Natural killer cell (primary cell): Measurements from ENCODE around the gene TLK1. TPM values are rescaled to one million over a fixed set of nuclear protein-coding genes. Genes with fewer than 3 reads are reported as not detected.

Source experiments
- ATAC-seq, 3 donors: fragments of 150-1000 bp in 2 of 3; fragments of 200-7000 bp in 1 of 3; cut with Tn5 transposase; 1 replicate in 1 of 3; 2 replicates in 2 of 3; pipeline ENCODE4 v1.10.0; 2021; ENCODE audit warnings: mild to moderate bottlenecking in 2 of 3, moderate library complexity in 2 of 3
- DNase-seq, 2 donors: peaks; one replicate each; pipeline versions ENCODE4 v3.0.0 to v3.0.0-alpha.2; 2013 to 2021; ENCODE audit warnings: mixed read lengths in 1 of 2
- H3K27ac ChIP-seq: one replicate; pipeline ENCODE4 v1.5.1; 2013; ENCODE audit warnings: mild to moderate bottlenecking, low read length
- H3K27me3 ChIP-seq: one replicate; pipeline ENCODE4 v1.6.1; 2013; ENCODE audit warnings: low read length; ENCODE audit not compliant: control insufficient read depth, insufficient read depth
- H3K36me3 ChIP-seq: one replicate; pipeline ENCODE4 v1.6.1; 2013; ENCODE audit warnings: low read length; ENCODE audit not compliant: control insufficient read depth, insufficient read depth
- H3K4me1 ChIP-seq: one replicate; pipeline ENCODE4 v1.6.1; 2013; ENCODE audit warnings: low read length; ENCODE audit not compliant: control insufficient read depth, insufficient read depth
- H3K4me3 ChIP-seq: one replicate; pipeline ENCODE4 v1.5.1; 2013; ENCODE audit warnings: low read length
- H3K9me3 ChIP-seq: one replicate; pipeline ENCODE4 v1.6.1; 2013; ENCODE audit warnings: low read length; ENCODE audit not compliant: control insufficient read depth, insufficient read depth
- H3K27ac Mint-ChIP-seq, 2 donors: one replicate each; pipeline ENCODE4 v1.8.0; 2022; ENCODE audit warnings: mild to moderate bottlenecking in 2 of 2, mixed read lengths in 2 of 2, moderate library complexity in 1 of 2
- H3K27me3 Mint-ChIP-seq, 2 donors: one replicate each; pipeline ENCODE4 v1.8.0; 2022; ENCODE audit warnings: low read depth in 2 of 2, mixed read lengths in 2 of 2
- H3K36me3 Mint-ChIP-seq: one replicate; pipeline ENCODE4 v1.8.0; 2022; ENCODE audit warnings: mixed read lengths
- H3K4me1 Mint-ChIP-seq, 2 donors: one replicate each; pipeline ENCODE4 v1.8.0; 2022; ENCODE audit warnings: mixed read lengths in 2 of 2
- H3K4me3 Mint-ChIP-seq: one replicate; pipeline ENCODE4 v1.8.0; 2022; ENCODE audit warnings: mild to moderate bottlenecking, moderate library complexity, mixed read lengths
- H3K9me3 Mint-ChIP-seq, 2 donors: one replicate each; pipeline ENCODE4 v1.8.0; 2022; ENCODE audit warnings: mixed read lengths in 2 of 2
- WGBS: methylation state at CpG from one replicate; pipeline ENCODE4 v1.1.7; 2013; ENCODE audit warnings: missing lambda C conversion rate; ENCODE audit not compliant: insufficient coverage; 5-methylcytosine and 5-hydroxymethylcytosine counted together
- intact Hi-C: fragments of 100-400 bp; cut with micrococcal nuclease; formaldehyde crosslinking; loops from one replicate; pipeline ENCODE4 v1.14.2; 2022
- total RNA-seq, 4 donors: library from RNA; stranded (reverse); fragments of 120-200 nt in 1 of 4; gene quantifications; one replicate each; pipeline versions ENCODE4 v1.2.3 to v1.2.4, GENCODE V29; 2013 to 2022
- TF ChIP-seq, protein P1 (sequence below): fragments of 200-600 bp; IDR thresholded peaks from one replicate; pipeline ENCODE4 v1.8.0; 2022; ENCODE audit warnings: antibody characterized with exemption

TLK1 gene
- total RNA-seq, 3 donors from 2014 or later (not counting 1 experiment from before 2014, with no cell fraction given): 90.9 to 101 (median 91.2) TPM

DNA sequence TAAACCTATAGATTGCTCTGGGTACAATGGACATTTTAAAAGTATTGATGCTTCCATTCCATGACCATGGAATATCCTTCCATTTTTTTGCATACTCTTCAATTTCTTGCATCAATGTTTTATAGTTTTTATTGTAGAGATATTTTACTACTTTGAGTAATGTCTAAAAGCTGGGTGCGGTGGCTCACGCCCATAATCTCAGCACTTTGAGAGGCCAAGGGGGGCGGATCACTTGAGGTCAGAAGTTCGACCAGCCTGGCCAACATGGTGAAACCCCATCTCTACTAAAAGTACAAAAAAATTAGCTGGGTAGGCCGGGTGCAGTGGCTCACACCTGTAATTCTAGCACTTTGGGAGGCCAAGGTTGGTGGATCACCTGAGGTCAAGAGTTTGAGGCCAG is 88.5 kb downstream of the TLK1 start:
- Mint-ChIP-seq H3K36me3 (no peaks in the 10 kb centered on the region), H3K4me1 (peaks cover 9 to 28% of the 10 kb centered on the region in 2 donors), H3K9me3 (no peaks in the 10 kb centered on the region), H3K4me3 (no peak overlapping the region), H3K27me3 (no peaks in the 10 kb centered on the region), H3K27ac (no peak overlapping the region)
- H3K4me1 ChIP-seq: no peaks in the 10 kb centered on the region
- H3K36me3 ChIP-seq: no peaks in the 10 kb centered on the region
- 91% methylated on average over 5 of the region's 5 CpGs for WGBS
- H3K9me3 ChIP-seq: peaks cover 4% of the 10 kb centered on the region
- H3K27me3 ChIP-seq: no peaks in the 10 kb centered on the region
- H3K27ac ChIP-seq: no peak overlapping the region
- H3K4me3 ChIP-seq: no peak overlapping the region
- intact Hi-C loops: no loop called here
- TF ChIP-seq, protein P1, sequence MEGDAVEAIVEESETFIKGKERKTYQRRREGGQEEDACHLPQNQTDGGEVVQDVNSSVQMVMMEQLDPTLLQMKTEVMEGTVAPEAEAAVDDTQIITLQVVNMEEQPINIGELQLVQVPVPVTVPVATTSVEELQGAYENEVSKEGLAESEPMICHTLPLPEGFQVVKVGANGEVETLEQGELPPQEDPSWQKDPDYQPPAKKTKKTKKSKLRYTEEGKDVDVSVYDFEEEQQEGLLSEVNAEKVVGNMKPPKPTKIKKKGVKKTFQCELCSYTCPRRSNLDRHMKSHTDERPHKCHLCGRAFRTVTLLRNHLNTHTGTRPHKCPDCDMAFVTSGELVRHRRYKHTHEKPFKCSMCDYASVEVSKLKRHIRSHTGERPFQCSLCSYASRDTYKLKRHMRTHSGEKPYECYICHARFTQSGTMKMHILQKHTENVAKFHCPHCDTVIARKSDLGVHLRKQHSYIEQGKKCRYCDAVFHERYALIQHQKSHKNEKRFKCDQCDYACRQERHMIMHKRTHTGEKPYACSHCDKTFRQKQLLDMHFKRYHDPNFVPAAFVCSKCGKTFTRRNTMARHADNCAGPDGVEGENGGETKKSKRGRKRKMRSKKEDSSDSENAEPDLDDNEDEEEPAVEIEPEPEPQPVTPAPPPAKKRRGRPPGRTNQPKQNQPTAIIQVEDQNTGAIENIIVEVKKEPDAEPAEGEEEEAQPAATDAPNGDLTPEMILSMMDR: no peak
- DNase-seq: no peak
- ATAC-seq: no peak

DNA sequence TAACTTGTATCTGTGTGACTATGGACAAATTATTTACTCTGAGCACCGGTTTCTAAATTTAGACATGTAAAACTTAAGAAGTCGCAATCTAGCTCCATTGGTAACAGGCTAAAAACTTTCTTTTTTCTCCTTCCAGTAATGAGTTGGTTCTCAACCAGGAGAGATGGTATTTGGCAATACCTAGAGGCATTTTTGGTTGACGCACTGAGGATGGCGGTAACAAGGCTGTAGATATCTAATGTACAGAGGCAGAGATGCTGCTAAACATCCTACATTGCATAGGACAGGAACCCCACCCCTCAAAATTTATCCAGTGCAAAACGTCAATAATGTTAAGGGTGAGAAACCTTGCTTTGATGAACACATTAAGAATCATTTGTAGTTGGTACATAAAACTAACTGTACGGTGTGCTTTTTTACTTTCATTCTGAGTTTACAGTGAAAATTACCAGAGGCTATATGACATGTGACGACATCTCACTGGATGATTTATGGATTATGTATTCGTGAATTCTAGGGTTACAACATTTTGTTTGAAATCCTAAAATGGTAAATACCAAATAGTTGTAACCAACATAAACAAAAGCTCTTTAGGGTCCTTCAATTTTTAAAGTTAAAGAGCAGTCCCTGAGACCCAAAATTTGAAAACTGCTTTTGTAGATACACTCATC is 91.3 kb downstream of the TLK1 start:
- no peak for DNase-seq
- Mint-ChIP-seq H3K9me3 (no peaks in the 10 kb centered on the region), H3K4me1 (peaks cover 9 to 13% of the 10 kb centered on the region in 2 donors), H3K27ac (no peak overlapping the region), H3K4me3 (no peak overlapping the region), H3K27me3 (no peaks in the 10 kb centered on the region), H3K36me3 (no peaks in the 10 kb centered on the region)
- H3K36me3 ChIP-seq: no peaks in the 10 kb centered on the region
- H3K27me3 ChIP-seq: no peaks in the 10 kb centered on the region
- ATAC-seq: no peak
- peaks cover 4% of the 10 kb centered on the region for H3K9me3 ChIP-seq
- TF ChIP-seq, protein P1: no peak
- WGBS: 96% methylated on average over 5 of the region's 8 CpGs
- no peak overlapping the region for H3K27ac ChIP-seq
- intact Hi-C loops: no loop called here
- H3K4me3 ChIP-seq: no peak overlapping the region
- H3K4me1 ChIP-seq: no peaks in the 10 kb centered on the region

DNA sequence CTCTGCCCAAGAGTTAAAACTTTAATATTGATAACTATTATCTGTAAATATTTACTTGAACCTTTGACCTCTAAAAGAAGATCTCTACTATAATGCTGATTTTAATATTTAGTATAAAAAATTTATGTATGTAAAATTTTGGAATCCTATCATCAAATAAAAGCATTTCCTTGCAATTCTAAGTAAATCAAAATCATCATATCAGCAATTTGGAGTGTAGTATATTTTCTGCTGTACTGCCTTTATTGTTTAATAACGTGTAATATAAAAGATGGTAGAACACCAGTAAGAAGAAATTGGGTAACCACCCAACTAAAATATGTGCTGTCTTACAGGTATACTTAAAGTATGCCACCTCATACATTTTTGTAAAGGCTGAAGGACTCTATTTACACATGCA is 94.6 kb downstream of the TLK1 start:
- TF ChIP-seq, protein P1: no peak
- no peaks in the 10 kb centered on the region for H3K36me3 ChIP-seq
- whole genome bisulfite sequencing: no CpG with 5 or more reads among the region's 1 CpG
- H3K27ac ChIP-seq: no peak overlapping the region
- H3K27ac Mint-ChIP-seq: no peak overlapping the region
- intact Hi-C loops: no loop called here
- H3K9me3 Mint-ChIP-seq: no peaks in the 10 kb centered on the region
- H3K27me3 Mint-ChIP-seq: no peaks in the 10 kb centered on the region
- H3K4me1 ChIP-seq: no peaks in the 10 kb centered on the region
- no peaks in the 10 kb centered on the region for H3K27me3 ChIP-seq
- H3K4me3 ChIP-seq: no peak overlapping the region
- no peak overlapping the region for H3K4me3 Mint-ChIP-seq
- peaks cover 4% of the 10 kb centered on the region for H3K9me3 ChIP-seq
- no peaks in the 10 kb centered on the region for H3K36me3 Mint-ChIP-seq
- ATAC-seq: no peak
- no peak for DNase-seq
- peaks cover 0 to 12% of the 10 kb centered on the region in 2 donors for H3K4me1 Mint-ChIP-seq

DNA sequence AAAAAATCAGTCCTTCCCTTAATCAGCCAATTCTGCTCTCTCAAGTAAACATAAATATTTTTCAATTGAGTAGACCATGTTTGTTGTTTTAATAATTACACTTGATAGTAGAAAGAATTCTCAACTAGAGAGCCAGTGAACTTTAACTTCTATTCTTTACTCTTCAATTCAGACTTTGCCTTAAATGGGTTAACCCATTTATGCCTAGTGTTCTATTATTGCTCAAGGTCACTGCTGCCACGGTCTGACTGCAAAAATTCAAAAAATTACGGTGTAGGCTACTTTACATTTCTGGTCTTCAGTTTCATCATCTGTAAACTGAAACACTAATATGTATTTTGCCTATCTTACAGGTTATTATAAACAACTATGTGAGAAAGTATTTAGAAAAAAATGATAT is 103.1 kb downstream of the TLK1 start:
- ATAC-seq (no peak), DNase-seq (no peak)
- Histone ChIP-seq H3K36me3 (peaks cover 34% of the 10 kb centered on the region), H3K9me3 (no peaks in the 10 kb centered on the region), H3K27me3 (no peaks in the 10 kb centered on the region), H3K4me1 (no peaks in the 10 kb centered on the region), H3K4me3 (no peak overlapping the region), H3K27ac (no peak overlapping the region)
- Mint-ChIP-seq H3K27ac (no peak overlapping the region), H3K27me3 (no peaks in the 10 kb centered on the region), H3K36me3 (no peaks in the 10 kb centered on the region), H3K9me3 (no peaks in the 10 kb centered on the region), H3K4me3 (no peak overlapping the region), H3K4me1 (peaks cover 11 to 17% of the 10 kb centered on the region in 2 donors)
- TF ChIP-seq, protein P1: no peak
- intact Hi-C loops: no loop called here
- WGBS: 89% methylated on average over 2 of the region's 2 CpGs
